GM12873 (cell line): ENCODE results near the gene MMAB.

Experiments used
- TF ChIP-seq, protein P1 (sequence below): IDR thresholded peaks from 2 replicates; pipeline ENCODE4 v1.5.1; 2012; ENCODE audit warnings: low read depth, mild to moderate bottlenecking, moderate library complexity, low read length, control low read depth; ENCODE audit not compliant: insufficient read depth; ENCODE audit errors: missing control alignments

Gene MMAB

DNA sequence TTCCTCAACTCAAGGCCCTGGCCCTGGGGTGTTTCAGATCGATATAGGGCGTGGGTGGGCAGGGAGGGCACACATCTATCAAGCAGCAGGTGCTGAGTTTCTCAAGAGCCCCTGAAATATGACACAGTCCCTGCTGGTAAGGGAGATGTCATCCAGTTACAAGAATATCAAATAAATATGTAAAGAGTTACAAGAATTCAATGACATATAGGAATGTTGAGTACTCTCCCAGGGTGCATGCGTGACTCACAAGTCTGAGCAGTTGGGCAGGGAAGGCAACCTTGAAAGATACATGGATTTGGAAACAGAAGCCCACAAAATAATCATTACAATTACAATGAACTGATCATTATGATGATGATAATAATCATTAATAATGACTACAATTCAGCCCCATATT, 35.5 kb upstream of the MMAB start:
- TF ChIP-seq, protein P1, sequence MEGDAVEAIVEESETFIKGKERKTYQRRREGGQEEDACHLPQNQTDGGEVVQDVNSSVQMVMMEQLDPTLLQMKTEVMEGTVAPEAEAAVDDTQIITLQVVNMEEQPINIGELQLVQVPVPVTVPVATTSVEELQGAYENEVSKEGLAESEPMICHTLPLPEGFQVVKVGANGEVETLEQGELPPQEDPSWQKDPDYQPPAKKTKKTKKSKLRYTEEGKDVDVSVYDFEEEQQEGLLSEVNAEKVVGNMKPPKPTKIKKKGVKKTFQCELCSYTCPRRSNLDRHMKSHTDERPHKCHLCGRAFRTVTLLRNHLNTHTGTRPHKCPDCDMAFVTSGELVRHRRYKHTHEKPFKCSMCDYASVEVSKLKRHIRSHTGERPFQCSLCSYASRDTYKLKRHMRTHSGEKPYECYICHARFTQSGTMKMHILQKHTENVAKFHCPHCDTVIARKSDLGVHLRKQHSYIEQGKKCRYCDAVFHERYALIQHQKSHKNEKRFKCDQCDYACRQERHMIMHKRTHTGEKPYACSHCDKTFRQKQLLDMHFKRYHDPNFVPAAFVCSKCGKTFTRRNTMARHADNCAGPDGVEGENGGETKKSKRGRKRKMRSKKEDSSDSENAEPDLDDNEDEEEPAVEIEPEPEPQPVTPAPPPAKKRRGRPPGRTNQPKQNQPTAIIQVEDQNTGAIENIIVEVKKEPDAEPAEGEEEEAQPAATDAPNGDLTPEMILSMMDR, result no peak

DNA sequence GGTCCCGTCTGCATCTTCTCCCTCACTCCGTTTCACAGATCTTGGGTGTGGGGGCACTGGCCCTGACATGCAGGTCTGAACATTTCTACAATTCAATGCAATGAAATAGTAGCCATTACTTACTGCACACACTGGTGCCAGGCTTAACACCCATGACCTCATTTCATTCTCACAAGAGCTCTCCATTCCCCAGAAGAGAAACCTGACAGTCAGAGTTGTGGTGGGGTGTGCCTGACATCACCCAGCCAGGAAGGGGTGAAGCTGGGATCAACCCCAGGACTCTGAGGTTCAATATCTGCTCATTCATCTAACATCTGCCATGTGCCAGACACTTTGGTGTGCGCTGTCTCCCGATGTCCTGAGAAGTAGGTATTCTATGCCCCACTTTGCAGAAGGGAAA, 35.0 kb upstream of the MMAB start:
- TF ChIP-seq, protein P1, result no peak

DNA sequence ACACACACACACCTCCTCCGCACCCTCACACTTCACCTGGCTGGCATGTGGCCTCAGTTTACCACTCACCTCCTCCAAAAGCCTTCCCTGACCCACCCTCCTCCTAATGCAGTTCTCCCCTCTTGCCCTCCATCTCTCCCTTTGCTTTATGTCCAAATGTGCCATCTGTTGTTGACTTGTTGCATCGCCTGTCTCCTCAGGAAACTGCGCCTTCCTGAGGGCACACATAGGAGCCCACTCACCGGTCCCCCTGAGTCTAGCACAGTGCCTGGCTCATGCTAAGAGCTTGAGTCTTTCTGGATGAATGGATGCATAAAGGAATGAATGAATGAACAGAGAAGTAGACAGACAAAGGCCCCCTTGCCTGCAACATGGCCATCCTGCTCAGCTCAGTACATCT, 34.3 kb upstream of the MMAB start:
- TF ChIP-seq, protein P1, result no peak

DNA sequence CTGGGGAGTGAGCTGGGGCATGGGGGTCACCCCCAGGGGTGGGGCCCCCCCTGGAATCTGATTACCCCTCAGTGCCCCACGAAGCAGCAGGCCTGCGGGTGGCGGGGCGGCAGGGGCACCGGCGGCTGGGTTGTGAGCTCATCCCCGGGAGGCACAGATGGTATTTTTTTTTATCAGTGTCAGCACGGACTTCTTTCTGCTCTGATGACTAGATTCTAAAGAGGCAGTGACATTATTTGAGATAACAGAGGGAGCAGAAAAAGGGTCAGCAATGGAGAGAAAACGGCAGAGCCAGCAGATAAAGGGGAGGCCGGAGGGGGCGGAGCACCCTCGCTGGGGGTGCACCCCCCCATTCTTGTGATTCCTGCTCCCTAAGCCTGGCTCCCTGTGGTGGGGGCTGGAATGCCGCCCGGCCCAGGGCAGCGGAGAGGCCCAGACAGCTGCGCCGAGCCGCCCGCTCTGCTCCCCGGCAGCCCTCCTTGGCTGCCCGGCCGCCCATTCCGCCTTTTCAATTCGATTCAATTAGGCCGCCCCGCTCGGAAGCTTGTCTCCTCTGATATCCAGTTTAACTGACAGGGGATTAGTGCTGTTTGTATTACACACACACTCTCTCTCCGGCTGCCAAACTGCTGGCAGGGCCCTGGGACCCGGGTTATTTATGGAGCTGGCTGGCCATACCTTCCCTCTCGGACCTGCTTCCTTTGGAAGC, 33.2 kb upstream of the MMAB start:
- TF ChIP-seq, protein P1, result no peak

DNA sequence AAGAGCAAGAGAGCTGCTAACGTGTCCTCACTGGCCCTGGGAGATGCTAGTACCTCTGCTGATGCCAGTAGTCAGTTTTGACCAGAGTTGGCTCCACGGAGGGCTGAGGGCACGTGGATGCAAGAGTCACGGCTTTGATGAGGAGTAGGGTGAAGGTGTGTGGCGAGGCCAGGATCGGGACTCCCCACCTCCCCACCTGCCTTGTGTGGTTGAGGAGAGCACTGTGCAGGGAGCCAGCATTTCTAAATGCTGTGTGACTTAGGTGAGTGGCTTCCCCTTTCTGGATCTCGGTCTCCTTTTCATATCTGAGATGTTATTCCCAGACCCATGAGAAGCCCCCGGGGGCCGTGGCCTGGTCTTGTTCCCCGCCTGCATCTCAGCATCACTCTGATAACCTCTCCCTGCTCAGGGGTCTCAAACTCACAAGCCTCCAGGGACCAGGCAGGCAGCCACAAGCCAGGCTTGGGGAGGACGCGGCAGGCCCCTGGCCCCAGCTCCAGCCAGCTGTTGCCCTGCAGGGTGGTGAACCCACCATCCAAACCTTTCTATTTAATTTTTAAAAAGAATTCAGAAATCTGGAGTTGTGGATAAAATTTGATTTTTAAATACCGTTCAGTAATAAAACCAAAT, 32.4 kb upstream of the MMAB start:
- TF ChIP-seq, protein P1, result no peak

DNA sequence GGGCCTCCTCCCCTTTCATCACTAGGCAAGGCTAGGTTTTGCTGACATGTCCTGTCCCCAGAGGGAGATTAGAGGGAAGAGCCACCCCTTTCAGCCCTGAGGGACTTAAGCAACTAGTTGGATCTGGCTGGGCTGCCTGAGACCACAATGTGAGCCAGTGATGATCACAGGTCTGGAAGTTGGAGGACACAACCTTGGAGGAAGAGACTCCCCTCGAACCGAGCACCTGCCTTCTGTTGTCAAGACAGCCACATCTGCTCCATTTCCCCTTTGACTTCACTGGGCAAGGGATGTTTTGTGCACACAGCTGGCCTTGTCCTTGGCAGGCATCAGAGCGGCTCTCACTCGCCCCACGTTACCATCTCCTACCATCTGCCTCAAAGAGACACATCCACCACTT, 31.7 kb upstream of the MMAB start:
- TF ChIP-seq, protein P1, result no peak

DNA sequence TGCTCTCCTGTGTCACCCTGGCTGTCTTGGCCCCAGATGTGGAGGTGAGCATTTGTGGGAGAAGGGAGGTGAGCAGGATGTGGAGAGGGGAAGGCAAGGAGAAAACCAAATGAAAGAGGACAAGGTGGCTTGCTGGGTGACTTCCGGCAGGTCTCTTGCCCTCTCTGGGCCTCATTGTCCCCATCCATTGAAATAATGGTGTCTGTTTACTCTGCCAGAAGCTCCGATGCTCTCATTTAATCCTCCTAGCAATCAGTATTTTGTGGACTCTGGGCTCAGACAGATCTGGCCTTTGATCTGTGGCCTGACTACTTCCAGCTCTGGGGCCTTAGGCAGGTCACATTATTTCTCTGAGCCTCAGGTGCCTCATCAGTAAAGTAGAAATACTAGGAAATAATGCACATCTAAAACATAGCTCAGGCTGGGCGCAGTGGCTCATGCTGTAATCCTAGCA, 30.9 kb upstream of the MMAB start:
- TF ChIP-seq, protein P1, result no peak
